GM23338 (cell line): ENCODE measurements around the gene IHH. TPM values are rescaled to one million over a fixed set of nuclear protein-coding genes. Genes with fewer than 3 reads are reported as not detected.

ENCODE experiments used
- ATAC-seq: fragments of 200-7000 bp; cut with Tn5 transposase; 3 replicates; pipeline ENCODE4 v1.9.1; 2020
- DNase-seq: peaks from one replicate; pipeline ENCODE4 v3.0.0-alpha.2; 2015; ENCODE audit warnings: low spot score
- H2AFZ ChIP-seq: fragments of 200-600 bp; sonication (generic); 2 replicates; pipeline ENCODE4 v1.8.0; 2016; ENCODE audit warnings: antibody characterized with exemption, mild to moderate bottlenecking, moderate library complexity
- H3F3A ChIP-seq: fragments of 200-600 bp; sonication (generic); replicated peaks from 2 replicates; pipeline ENCODE4 v1.8.0; 2017; ENCODE audit warnings: antibody characterized with exemption, mixed run types, low read depth
- H3K27ac ChIP-seq: fragments of 200-600 bp; sonication (generic); 2 replicates; pipeline ENCODE4 v1.6.1; 2016; ENCODE audit warnings: low read depth
- H3K27me3 ChIP-seq: fragments of 200-600 bp; sonication (generic); 2 replicates; pipeline ENCODE4 v1.8.0; 2016; ENCODE audit warnings: mild to moderate bottlenecking, mixed run types, moderate library complexity; ENCODE audit not compliant: insufficient read depth
- H3K36me3 ChIP-seq: fragments of 200-600 bp; sonication (generic); 2 replicates; pipeline ENCODE4 v1.8.0; 2016; ENCODE audit warnings: mild to moderate bottlenecking; ENCODE audit not compliant: insufficient read depth
- H3K4me1 ChIP-seq: fragments of 200-600 bp; sonication (generic); 2 replicates; pipeline ENCODE4 v1.8.0; 2016; ENCODE audit warnings: mild to moderate bottlenecking, moderate library complexity; ENCODE audit not compliant: insufficient read depth
- H3K4me2 ChIP-seq: fragments of 200-600 bp; sonication (generic); 2 replicates; pipeline ENCODE4 v1.7.1; 2017; ENCODE audit warnings: mixed run types
- H3K4me3 ChIP-seq: fragments of 200-600 bp; sonication (generic); 2 replicates; pipeline ENCODE4 v1.6.1; 2016; ENCODE audit warnings: mixed run types
- H3K79me2 ChIP-seq: fragments of 200-600 bp; sonication (generic); replicated peaks from 2 replicates; pipeline ENCODE4 v1.8.0; 2017; ENCODE audit warnings: mild to moderate bottlenecking; ENCODE audit not compliant: insufficient read depth
- H3K9me2 ChIP-seq: fragments of 200-600 bp; sonication (generic); 2 replicates; pipeline ENCODE4 v1.8.0; 2017; ENCODE audit not compliant: insufficient read depth
- H4K20me1 ChIP-seq: fragments of 200-600 bp; sonication (generic); replicated peaks from 2 replicates; pipeline ENCODE4 v1.8.0; 2017; ENCODE audit warnings: mild to moderate bottlenecking; ENCODE audit not compliant: insufficient read depth
- H3K27ac Mint-ChIP-seq: 2 replicates; pipeline ENCODE4 v1.8.0; 2020; ENCODE audit warnings: inconsistent platforms, mild to moderate bottlenecking, moderate library complexity, mixed read lengths
- H3K27me3 Mint-ChIP-seq: 3 replicates; pipeline ENCODE4 v1.8.0; 2022; ENCODE audit warnings: low read depth, mild to moderate bottlenecking, moderate library complexity, mixed read lengths, inconsistent platforms; ENCODE audit not compliant: insufficient read depth, poor library complexity
- H3K36me3 Mint-ChIP-seq: 3 replicates; pipeline ENCODE4 v1.8.0; 2021; ENCODE audit warnings: low read depth, mild to moderate bottlenecking, inconsistent platforms, moderate library complexity, mixed read lengths
- H3K4me1 Mint-ChIP-seq: 3 replicates; pipeline ENCODE4 v1.8.0; 2020; ENCODE audit warnings: mild to moderate bottlenecking, inconsistent platforms, mixed read lengths
- H3K4me3 Mint-ChIP-seq: 3 replicates; pipeline ENCODE4 v1.8.0; 2021; ENCODE audit warnings: moderate library complexity, mild to moderate bottlenecking, inconsistent platforms, mixed read lengths
- H3K9me3 Mint-ChIP-seq: 3 replicates; pipeline ENCODE4 v1.8.0; 2020; ENCODE audit warnings: moderate library complexity, mild to moderate bottlenecking, inconsistent platforms, mixed read lengths
- CREB1 ChIP-seq: fragments of 250-450 bp; sonication (Bioruptor Pico); IDR thresholded peaks from 2 replicates; pipeline ENCODE4 v1.5.0; 2020; ENCODE audit warnings: low read depth, mild to moderate bottlenecking, moderate library complexity
- CTCF ChIP-seq, 2 experiments: fragments of 200-600 bp in 1 of 2; sonication (generic) in 1 of 2; conservative IDR thresholded peaks; 2 replicates each; pipeline versions ENCODE4 v1.5.1 to v1.6.1; 2016 to 2017; ENCODE audit warnings: antibody characterized with exemption in 2 of 2, low read depth in 2 of 2, mild to moderate bottlenecking in 2 of 2, moderate library complexity in 1 of 2
- ETS1 ChIP-seq: IDR thresholded peaks from 2 replicates; pipeline ENCODE4 v1.6.1; 2016; ENCODE audit warnings: antibody characterized with exemption
- EZH2 ChIP-seq: fragments of 200-600 bp; sonication (generic); IDR thresholded peaks from one replicate; pipeline ENCODE4 v1.8.0; 2017; ENCODE audit warnings: antibody characterized with exemption, mild to moderate bottlenecking, low read depth; ENCODE audit not compliant: unreplicated experiment
- EZH2phosphoT487 ChIP-seq: fragments of 200-600 bp; sonication (generic); IDR thresholded peaks from one replicate; pipeline ENCODE4 v1.8.1; 2018; ENCODE audit warnings: antibody characterized with exemption; ENCODE audit not compliant: unreplicated experiment
- JUNB ChIP-seq: IDR thresholded peaks from one replicate; pipeline ENCODE4 v1.6.1; 2016; ENCODE audit warnings: antibody characterized with exemption; ENCODE audit not compliant: unreplicated experiment
- NANOG ChIP-seq: IDR thresholded peaks from 2 replicates; pipeline ENCODE4 v1.6.1; 2016; ENCODE audit warnings: antibody characterized with exemption, borderline replicate concordance
- POLR2AphosphoS5 ChIP-seq: IDR thresholded peaks from 2 replicates; pipeline ENCODE4 v1.6.1; 2016; ENCODE audit warnings: antibody characterized with exemption, low read depth
- REST ChIP-seq: IDR thresholded peaks from one replicate; pipeline ENCODE4 v1.6.1; 2018; ENCODE audit warnings: antibody characterized with exemption; ENCODE audit not compliant: unreplicated experiment
- STAT1 ChIP-seq: IDR thresholded peaks from one replicate; pipeline ENCODE4 v1.6.1; 2016; ENCODE audit warnings: antibody characterized with exemption; ENCODE audit not compliant: unreplicated experiment
- ZNF114 ChIP-seq: fragments of 250-450 bp; sonication (Bioruptor Pico); IDR thresholded peaks from 2 replicates; pipeline ENCODE4 v1.5.0; 2020; ENCODE audit warnings: mild to moderate bottlenecking, moderate library complexity
- ZNF331 ChIP-seq: fragments of 250-450 bp; sonication (Bioruptor Pico); IDR thresholded peaks from 2 replicates; pipeline ENCODE4 v1.5.0; 2020; ENCODE audit warnings: low read depth, mild to moderate bottlenecking, moderate library complexity
- ZNF462 ChIP-seq: fragments of 250-450 bp; sonication (Bioruptor Pico); IDR thresholded peaks from 2 replicates; pipeline ENCODE4 v1.5.0; 2020; ENCODE audit warnings: mild to moderate bottlenecking, moderate library complexity
- polyA plus RNA-seq: library from polyadenylated mRNA; unstranded; fragments of >200 nt; fragmentation: Nextera tagmentation; extraction: Ambion mirVana; gene quantifications from 2 replicates; pipeline ENCODE4 v1.2.1, GENCODE V29; 2016
- total RNA-seq: library from RNA; depleted of rRNA; stranded (reverse); fragments of >200 nt; shearing (Covaris generic); gene quantifications from 2 replicates; pipeline ENCODE4 v1.2.3, GENCODE V29; 2014

The IHH gene
- total and polyA plus RNA-seq, 2 experiments from 2014 or later, result not detected

GRCh38 chr2:219084791-219085190, 24.1 kb upstream of the IHH start:
- peaks cover 5% of the 10 kb centered on the region for H3K27me3 Mint-ChIP-seq
- no peak for DNase-seq

More at GRCh38 chr2:219084791-219085190, 24.1 kb upstream of the IHH start:
- Mint-ChIP-seq H3K27ac (no peak overlapping the region), H3K4me1 (peaks cover 16% of the 10 kb centered on the region), H3K36me3 (no peaks in the 10 kb centered on the region), H3K9me3 (no peaks in the 10 kb centered on the region), H3K4me3 (no peak overlapping the region)
- Histone ChIP-seq H3K4me3 (no peak overlapping the region), H3K4me1 (peaks cover 10% of the 10 kb centered on the region), H3K27me3 (no peaks in the 10 kb centered on the region), H3K4me2 (no peak overlapping the region), H3K27ac (no peak overlapping the region), H3K9me2 (no peaks in the 10 kb centered on the region), H2AFZ (no peak overlapping the region), H4K20me1 (peaks cover 8% of the 10 kb centered on the region; the same call in 1 of the 2 replicates), H3K79me2 (no peaks in the 10 kb centered on the region), H3K36me3 (no peaks in the 10 kb centered on the region), H3F3A (no peaks in the 10 kb centered on the region)
- TF ChIP-seq JUNB (no peak), STAT1 (no peak), CREB1 (no peak), ZNF331 (CRISPR knock-in tag) (no peak), POLR2AphosphoS5 (no peak), REST (no peak), CTCF (conservative IDR thresholded peaks at IDR 0.05; ENCODE audit: low read depth in 2 of 2) (no peak), EZH2phosphoT487 (no peak), ZNF114 (no peak), NANOG (no peak), ETS1 (no peak), ZNF462 (CRISPR knock-in tag) (no peak), EZH2 (no peak)
- no peak for ATAC-seq
